GM06990 (cell line): Measurements from ENCODE around the gene CNTNAP5.

Experiments used
- DNase-seq: peaks from one replicate; pipeline ENCODE4 v3.0.0-alpha.2; 2011; ENCODE audit not compliant: insufficient read length; ENCODE audit errors: extremely low read depth
- H3K27me3 ChIP-seq: replicated peaks from 2 replicates; pipeline ENCODE4 v1.6.0; 2011; ENCODE audit warnings: low read length; ENCODE audit not compliant: control insufficient read depth, insufficient read depth
- H3K36me3 ChIP-seq: 2 replicates; pipeline ENCODE4 v1.5.1; 2011; ENCODE audit warnings: low read length; ENCODE audit not compliant: control insufficient read depth, insufficient read depth
- H3K4me3 ChIP-seq: replicated peaks from 2 replicates; pipeline ENCODE4 v1.5.1; 2011; ENCODE audit warnings: low read depth, mild to moderate bottlenecking, control low read depth, low read length
- TF ChIP-seq, protein P1 (sequence below): IDR thresholded peaks from 2 replicates; pipeline ENCODE4 v1.5.1; 2011; ENCODE audit warnings: low read length, control low read depth, mild to moderate bottlenecking, inconsistent platforms; ENCODE audit not compliant: insufficient read depth, poor library complexity, severe bottlenecking

Gene CNTNAP5

DNA sequence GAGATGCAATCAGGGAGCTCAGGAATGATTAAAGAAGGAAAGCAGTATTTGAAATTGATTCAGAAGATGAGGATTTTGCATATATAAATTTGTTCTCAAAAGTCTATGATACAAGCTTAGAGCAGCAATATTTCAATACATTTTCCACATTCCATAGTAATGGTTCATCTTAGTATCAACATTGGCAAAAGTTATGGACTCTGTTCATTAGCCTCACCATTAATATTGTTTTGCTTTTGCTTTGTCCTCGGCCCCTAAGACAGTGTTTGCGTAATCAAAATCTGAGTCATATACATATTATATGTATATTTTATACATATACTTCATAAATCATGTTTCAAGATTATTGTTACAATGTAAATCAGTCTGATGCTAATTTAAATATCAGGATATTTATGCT lies 176.6 kb downstream of the CNTNAP5 start:
- DNase-seq, result no peak
- no peaks in the 10 kb centered on the region for H3K36me3 ChIP-seq
- TF ChIP-seq, protein P1, sequence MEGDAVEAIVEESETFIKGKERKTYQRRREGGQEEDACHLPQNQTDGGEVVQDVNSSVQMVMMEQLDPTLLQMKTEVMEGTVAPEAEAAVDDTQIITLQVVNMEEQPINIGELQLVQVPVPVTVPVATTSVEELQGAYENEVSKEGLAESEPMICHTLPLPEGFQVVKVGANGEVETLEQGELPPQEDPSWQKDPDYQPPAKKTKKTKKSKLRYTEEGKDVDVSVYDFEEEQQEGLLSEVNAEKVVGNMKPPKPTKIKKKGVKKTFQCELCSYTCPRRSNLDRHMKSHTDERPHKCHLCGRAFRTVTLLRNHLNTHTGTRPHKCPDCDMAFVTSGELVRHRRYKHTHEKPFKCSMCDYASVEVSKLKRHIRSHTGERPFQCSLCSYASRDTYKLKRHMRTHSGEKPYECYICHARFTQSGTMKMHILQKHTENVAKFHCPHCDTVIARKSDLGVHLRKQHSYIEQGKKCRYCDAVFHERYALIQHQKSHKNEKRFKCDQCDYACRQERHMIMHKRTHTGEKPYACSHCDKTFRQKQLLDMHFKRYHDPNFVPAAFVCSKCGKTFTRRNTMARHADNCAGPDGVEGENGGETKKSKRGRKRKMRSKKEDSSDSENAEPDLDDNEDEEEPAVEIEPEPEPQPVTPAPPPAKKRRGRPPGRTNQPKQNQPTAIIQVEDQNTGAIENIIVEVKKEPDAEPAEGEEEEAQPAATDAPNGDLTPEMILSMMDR, result no peak
- no peaks in the 10 kb centered on the region for H3K27me3 ChIP-seq
- no peak overlapping the region for H3K4me3 ChIP-seq

DNA sequence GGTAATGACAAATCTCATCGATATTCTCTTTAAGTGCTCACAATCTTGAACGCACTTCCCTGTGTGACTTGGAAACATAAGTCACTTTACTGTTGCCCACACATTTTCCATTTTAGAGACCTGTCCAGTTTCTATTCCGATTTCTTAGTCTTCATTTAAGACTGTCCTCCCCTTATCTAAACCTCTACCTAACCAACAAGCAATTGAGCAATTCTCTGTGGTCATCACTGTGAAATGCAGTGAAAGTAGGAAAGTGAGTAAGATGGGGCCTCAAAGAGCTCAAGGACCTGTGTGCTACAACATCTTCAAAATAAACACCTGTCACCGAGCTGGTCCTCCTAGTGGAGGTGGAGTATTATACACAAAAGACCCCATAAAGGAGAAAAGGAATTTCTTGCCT lies 184.4 kb downstream of the CNTNAP5 start:
- no peak for DNase-seq
- TF ChIP-seq, protein P1, result no peak
- Histone ChIP-seq H3K4me3 (no peak overlapping the region), H3K36me3 (no peaks in the 10 kb centered on the region), H3K27me3 (no peaks in the 10 kb centered on the region)

DNA sequence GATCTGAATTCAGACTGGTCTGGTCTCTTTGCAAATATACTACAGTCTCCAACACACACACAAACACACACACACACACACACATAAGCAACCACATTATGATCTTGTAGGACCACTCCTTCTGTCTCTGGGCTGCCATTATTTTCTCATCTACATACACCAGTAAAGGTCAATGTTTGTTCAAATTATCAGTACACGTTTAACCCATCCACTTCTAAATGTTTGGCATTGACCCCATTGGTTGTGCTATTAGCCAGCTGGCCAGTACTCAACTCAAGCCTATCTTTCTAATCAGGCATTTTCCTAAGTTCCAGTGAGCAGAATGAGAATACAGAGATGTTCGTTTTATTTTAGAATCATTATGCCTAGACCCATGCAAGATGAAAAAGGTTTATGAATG lies 186.4 kb downstream of the CNTNAP5 start:
- TF ChIP-seq, protein P1, result no peak
- Histone ChIP-seq H3K27me3 (no peaks in the 10 kb centered on the region), H3K36me3 (no peaks in the 10 kb centered on the region), H3K4me3 (no peak overlapping the region)
- no peak for DNase-seq

DNA sequence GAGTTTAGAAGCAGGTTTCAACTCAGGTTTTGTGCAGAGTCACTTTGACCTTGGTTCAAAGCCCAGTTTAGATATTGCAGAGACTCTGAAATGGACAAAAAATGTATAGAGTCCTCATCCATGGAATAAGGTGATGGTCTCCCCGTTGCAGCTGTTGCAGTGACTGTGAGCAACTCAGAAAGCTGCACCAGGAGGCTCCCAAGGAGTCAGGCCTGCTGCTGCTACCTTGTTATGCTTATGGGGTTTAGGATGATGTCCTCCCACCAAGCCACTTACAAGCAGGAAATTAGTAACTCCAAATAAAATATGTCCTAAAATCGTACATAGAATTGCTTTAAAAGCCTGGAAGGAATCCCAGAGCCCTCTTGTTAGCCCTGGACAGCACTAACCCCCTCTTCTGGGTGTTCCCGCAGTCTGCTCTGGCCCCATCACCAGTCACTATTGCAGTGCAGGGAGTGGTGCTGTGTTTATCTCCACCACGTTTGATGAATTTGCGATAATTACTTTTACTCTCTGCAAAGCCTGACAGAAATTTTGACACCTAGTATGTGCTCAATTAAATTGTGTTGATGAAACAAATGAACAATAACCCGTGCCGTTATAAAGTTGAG lies 189.0 kb downstream of the CNTNAP5 start:
- no peaks in the 10 kb centered on the region for H3K36me3 ChIP-seq
- H3K4me3 ChIP-seq, result no peak overlapping the region
- no peaks in the 10 kb centered on the region for H3K27me3 ChIP-seq
- TF ChIP-seq, protein P1, result no peak
- no peak for DNase-seq

DNA sequence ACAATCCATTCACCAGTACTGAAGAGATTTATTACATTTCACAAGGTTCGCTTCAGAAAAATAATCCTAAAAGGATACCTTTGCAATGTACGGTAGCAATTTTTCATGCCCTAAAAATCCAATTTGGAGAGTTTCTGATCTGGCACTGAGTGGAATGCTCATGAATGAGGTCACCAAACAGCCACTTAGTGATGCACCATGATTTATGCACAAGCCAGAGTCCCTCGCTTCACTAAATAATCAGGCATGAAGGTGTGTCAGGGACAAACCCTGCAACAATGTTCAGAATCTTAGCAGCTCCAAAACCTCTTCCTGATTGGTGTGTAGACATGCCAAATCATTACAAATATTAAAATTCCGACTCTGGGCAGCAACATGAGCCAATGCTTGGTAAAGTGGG lies 221.1 kb downstream of the CNTNAP5 start:
- Histone ChIP-seq H3K4me3 (no peak overlapping the region), H3K27me3 (no peaks in the 10 kb centered on the region), H3K36me3 (no peaks in the 10 kb centered on the region)
- TF ChIP-seq, protein P1, result no peak
- no peak for DNase-seq

DNA sequence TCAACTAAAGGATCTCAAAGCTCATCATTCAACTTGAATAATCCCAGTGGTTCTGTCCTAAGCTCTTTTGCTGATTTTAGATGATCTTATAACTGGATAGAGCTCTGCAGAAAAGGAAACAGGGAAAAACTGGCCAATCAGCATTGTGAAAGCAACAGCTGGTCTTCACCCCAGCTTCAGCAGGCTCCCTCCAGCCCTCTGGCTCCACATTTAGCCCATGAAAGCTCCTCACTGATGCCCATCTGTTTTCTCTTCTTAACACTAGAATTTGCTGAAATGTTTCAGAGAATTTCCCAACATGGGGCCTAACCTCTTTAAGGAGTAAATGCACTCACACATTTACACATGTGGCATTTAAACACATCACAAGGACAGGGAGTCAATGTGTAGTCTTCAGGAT lies 223.3 kb downstream of the CNTNAP5 start:
- DNase-seq, result no peak
- Histone ChIP-seq H3K4me3 (no peak overlapping the region), H3K27me3 (no peaks in the 10 kb centered on the region), H3K36me3 (no peaks in the 10 kb centered on the region)
- TF ChIP-seq, protein P1, result no peak
